Right hindlimb (tissue), 1 donor: ENCODE data around the gene STXBP5.
"Not testable (repeated sequence)": the region's sequence is repeated elsewhere in the genome, so short reads cannot be mapped to it uniquely, and the experiment has no call there.

Source experiments
- DNase-seq: peaks from one replicate; pipeline ENCODE4 v3.0.0-alpha.2; 2018

Gene STXBP5

DNA sequence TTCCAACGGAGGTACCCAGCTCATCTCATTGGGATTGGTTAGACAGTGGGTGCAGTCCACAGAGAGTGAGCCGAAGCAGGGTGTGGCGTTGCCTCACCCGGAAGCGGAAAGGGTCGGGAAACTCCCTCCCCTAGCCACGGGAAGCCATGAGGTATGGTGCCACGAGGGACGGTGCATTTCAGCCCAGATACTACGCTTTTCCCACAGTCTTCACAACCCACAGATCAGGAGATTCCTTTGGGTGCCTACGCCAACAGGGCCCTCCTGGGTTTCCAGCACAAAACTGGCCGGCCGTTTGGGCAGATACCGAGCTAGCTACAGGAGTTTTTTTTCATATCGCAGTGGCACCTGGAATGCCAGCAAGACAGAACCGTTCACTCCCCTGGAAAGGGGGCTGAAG, 46.9 kb downstream of the STXBP5 start:
- DNase-seq: no peak

DNA sequence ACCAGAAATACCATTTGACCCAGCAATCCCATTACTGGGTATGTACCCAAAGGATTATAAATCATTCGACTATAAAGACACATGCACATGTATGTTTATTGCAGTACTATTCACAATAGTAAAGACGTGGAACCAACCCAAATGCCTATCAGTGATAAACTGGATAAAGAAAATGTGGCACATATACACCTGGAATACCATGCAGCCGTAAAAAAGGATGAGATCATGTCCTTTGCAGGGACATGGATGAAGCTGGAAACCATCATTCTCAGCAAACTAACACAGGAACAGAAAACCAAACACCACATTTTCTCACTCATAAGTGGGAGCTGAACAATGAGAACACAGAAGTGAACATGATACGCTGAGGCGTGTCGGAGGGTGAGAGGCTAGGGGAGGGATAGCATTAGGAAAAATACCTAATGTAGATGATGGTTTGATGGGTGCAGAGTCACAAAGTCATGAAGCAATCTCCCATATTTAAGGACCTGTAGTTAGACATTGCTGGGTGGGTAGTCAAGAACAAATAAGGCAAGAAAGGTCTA, 50.8 kb downstream of the STXBP5 start:
- DNase-seq: not testable (repeated sequence)

DNA sequence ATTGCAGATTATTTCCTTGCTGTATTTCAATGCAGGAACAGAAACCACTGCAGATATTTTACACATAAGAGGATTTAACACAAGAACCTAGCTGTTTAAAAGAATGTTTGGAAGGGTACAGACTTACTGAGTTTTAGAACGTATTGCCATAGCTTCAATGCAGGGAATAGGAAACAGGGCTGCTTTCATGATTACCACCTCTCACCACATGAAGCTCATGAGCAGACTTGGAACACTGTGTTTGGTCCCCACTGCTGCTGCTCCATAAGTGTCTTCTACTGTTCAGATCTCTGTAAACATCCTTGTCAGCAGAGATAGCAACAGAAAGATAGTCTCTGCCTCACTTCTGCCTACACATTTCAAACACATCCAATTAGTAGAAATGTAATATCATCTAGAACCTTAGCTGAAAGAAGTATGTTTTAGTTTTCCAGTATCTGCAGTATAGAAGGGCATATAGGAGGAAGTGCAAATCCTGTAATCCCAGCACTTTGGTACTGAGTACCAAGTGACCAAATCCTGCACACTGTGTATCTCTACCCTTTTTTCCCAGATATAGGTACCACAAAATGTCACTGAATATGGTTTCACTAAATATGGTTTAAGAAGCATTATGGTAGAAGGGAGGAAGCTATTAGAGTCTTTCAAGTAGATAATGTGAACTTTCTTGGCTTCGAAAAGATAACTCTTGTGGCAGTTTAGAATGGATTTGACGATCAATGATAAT, 51.9 kb downstream of the STXBP5 start:
- DNase-seq: no peak

DNA sequence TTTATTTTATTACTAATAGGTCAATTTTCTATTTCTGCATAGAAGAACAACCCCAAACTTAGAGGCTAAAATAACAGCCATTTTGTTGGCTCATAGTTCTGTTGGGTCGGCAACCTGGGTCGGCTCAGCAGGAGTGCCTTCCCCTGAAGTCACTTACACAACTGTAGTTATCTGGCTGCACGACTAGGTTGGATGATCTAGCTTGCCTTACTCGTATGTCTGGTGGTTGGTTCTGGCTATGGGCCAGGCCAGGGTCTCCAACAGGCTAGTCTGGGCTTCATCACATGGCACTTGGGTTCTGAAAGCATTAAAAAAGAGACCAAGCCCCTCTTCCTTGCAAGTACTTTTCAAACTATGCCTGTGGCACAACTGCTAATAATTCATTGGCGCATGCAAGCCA, 53.5 kb downstream of the STXBP5 start:
- DNase-seq: no peak

DNA sequence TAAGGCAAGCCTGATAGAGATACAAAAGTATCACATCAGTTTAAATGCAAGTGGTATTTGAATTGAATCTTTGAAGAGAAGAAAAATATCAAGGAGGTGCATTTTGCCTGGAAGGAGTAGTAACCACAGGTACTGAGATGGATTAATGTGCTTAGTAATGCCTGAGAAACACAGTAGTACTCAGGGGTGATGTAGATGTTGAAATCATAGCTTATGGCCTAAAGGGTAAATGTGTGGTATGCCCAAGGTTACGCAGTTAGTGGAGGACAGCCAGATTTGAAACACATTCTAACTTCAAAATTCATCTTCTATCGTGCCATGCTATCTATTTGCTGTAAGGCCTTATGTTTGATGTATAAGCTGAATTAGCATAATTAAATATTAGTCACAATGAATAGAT, 55.9 kb downstream of the STXBP5 start:
- no peak for DNase-seq

DNA sequence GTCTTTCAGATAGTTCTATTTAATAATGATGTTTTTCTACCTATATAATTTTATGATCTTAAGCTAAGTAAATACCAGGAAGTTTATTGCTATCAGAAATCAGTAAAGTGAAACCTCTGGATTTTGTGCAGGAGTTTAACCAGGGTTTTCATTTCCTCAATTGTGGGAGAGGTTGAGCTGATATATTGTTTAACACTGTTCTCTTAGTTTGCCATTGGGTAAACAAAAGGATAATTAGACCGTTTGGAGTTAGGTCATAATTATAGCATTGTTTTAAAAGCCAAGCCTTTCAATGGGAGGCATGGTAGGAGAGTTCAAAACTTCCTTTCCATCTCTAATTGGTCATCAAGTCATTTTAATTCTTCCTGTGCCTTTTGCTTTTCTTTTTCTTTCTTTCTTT, 58.7 kb downstream of the STXBP5 start:
- DNase-seq: no peak

DNA sequence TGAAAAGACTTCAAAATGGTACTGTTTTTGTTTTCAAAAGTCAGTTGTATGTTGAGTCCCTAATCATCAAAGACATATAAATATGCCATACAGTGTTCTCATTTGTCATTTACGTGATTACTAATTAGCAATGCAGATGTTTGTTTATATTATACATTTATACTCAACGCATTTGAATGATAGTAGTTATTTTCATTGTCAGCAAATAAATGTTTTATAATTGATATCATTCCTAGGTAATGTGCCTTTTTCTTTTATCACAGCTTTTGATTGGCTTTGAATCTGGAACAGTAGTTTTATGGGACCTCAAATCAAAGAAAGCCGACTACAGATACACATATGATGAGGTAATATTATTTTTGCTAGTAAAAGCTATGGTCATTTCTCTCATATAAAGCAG, 62.6 kb downstream of the STXBP5 start:
- no peak for DNase-seq

DNA sequence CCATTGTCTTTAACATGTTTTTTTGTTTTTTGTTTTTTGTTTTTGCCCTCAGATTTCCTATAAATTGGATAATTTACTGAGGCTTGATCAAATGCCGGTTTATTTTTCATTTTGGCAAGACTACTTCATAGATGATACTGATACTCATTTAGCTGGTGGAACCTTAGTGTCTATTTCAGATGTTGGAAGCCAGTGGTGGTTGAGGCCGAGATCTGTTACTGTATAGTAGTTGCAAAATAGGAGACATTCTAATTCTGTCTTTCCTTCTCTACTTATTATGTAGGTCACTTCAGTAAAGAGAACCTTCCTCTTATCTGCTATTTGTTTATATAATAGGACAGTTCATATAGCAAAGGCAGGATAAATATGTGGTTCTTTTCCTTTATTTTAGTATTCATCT, 63.4 kb downstream of the STXBP5 start:
- no peak for DNase-seq

DNA sequence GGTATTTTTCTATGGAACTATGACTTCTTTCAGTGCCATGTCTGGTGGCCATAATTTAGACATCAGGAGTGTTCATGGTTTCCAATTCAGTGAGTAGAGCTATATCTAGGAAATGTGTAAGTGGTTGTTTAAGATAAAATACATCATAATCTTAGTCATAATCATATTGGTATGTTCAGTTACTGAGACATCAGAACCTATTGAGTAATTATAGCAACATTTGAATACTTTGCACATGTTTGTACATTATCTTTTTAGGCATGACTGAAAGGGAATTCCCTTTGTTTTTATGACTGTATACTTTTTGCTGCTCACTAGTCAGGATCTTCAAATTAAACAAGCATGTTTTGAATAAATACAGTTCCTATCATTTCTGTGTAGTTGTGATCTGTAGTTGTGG, 64.0 kb downstream of the STXBP5 start:
- no peak for DNase-seq

DNA sequence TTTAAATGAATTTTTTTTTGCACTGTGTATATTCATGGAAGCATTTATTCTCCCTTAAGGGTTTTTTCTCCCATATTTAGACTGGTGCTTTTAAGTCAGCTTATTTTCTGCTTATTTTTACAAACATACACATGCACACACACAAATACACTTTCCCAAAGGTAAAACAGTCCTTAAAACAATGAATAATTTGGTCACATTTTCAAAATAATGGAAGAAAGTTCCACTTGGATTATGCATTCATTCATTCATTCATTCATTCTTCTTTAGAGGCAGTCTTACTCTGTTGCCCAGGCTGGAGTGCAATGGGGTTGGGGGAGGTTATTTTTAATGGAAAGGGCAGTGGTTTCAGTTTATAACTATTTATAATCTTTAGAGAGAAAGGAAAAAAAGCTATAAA, 69.8 kb downstream of the STXBP5 start:
- no peak for DNase-seq

DNA sequence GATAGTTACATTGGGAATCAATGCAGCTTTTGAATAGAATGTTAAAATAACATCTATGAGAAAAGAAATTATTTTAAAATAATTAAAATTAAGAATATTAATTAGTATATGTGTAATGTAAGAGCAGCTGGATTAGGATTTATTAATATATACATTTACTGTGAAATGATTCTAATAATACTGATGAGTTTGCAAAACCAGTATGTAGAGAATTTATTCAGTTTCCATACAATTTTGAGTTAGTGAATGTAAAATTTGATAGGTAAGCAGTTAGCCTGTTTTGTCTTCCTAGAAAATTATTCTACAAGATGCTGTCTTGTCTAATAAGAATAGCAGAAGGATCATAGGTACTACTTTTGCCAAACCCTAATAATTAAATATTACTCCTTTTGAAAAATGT, 70.6 kb downstream of the STXBP5 start:
- no peak for DNase-seq

DNA sequence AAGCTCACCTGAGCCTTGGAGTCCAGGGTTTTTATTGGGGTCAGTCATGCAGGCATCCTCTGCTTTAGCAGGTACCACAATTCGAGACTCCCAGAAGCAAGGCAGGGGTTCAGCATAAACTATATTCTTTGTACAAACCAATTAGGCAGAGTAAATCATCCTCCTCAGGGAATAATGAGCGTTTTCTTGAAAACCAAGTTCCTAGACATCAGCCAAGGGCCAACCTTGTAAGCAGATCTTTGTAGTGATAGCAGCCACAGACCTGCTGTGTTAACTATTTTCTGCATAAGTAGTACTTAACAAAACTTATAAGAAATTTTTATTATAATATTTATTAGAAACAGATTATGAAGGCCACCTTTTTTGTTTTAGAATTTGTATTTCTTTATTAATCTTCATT, 74.7 kb downstream of the STXBP5 start:
- no peak for DNase-seq

DNA sequence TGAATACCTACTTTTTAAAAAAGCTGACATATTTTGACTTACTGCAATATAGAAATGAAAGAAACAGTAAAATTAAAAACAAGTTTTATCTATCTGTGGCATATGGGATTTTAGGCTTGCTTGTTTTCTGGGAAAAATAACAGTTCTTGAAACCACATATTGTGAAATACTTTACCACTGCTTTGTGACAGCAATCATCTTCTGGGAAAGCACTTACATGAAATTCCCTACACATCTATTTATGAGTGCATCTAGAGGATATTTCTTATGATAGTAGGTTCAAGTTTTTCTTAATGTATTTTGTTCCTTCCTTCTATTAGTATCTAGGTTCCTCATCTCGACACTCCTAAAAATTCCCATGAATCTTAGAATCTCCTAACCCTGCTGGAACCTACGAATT, 75.2 kb downstream of the STXBP5 start:
- no peak for DNase-seq

DNA sequence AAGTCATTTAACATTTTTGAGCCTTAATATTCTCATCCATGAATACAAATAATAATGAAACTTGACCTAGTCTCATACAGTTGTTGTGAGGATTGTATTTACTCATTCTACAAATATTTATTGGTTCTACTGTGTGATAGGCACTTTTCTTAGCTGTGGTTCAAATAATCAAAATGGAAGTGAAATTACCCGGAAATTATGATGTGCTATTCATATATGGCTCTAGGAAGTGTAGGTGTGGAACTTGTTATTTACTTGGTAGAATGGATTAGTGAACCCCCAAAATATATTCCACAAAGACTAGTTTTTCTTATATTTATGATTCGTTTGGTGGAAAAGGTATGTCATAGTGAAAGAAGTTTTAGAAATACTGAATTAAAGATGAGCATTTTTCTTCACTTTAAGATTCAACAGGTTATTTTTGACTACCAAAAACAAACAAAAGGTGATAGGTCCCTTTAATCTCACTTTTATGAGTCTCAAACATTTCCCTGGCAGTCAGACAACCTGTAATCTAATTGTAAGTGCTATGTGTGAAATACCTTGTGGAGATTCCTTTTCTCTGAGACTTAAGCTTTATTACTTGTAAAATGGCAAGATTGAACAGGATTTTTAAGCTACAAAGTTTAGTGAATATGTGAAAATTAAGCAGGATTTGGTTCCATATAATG, 77.8 kb downstream of the STXBP5 start:
- no peak for DNase-seq

DNA sequence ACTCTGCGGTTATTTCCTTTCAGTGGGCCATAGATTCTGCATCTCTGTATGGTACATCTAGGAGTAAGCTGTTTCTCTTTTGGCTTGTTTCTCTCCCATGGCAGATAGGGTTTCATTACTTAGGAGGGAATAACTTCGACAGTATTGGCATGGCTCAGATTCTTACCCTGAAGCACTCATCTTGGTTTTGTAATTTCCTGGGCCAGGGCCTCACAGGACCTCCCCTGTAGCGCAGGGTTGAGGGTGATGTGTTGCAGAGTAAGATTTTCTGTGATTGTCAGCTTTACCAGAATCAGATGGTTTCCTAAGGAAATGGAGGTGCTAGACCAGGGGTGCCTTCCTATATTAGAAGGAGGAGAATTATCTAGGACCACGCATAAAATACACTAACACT, 78.3 kb downstream of the STXBP5 start:
- DNase-seq: no peak

DNA sequence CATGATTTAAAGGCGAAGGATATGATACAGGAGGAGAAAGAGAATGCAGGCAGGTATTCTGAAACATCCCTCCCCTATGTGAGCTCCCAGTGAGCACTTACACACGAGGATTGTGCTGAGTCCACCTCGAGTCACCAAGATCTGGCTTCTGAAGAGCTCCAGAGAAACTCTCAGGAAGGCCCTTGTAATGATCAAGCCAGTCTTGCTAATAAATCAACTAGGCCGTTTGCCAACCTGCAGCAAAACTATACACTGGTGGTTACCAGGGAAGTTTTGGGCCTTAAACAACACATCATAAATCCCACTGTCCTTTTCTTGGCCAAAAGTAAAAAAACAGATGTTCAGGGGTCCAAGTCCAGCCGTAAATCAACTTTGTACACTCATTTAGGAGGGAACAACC, 79.2 kb downstream of the STXBP5 start:
- peak; percentile 30 for DNase-seq

DNA sequence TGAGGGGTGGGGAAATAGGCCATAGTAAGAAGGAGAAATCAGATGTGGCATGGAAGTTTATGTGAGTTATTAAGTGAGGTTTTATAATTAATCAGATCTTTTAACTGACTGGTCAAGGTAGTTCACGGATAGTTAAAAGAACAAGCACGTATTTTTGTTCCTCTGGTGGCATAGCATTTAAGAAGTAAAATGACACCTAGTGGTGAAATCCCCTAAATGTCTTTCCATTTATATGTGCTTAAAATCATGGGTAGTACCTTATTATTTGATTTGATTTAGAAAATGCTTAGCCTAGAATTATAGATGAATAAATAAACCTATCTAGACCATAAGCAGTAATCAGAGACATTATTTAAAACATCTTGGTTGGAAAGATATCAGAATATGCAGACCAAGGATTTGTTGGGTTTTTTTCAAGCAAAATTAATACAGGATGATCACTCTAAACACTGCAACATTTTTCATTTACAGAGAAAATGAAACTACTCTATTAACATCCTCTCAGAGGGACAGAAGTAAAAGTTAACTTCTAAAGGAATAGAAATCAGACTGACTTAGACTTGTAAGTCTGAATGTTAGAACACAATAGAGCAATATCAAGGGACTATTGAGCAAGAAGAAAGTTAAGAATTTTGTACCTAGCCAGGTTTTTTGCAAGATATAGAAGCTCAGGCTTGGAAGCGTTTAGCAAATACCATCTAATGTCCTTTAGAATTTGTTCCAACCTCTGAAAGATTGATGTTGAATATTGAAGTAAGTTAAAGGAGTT, 81.1 kb downstream of the STXBP5 start:
- no peak for DNase-seq

DNA sequence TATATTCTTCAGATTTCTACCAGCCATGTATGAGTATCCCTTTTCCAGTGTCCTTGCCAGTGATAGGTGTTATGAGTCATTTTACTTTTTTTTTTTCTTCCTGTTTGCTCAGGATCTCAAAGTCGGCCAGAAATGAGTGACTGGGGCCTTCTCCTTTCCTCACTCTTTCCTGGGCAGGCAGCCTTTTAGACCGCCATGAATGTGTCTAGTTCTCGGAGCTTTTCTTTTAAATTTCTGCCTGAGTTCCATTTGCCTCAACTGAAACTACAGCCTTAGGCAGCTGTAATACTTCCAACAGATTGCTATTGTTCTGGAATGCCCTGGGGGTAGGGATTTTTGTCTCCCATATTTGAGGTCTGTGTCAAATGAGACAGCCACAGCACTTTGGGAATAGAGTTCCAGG, 83.7 kb downstream of the STXBP5 start:
- DNase-seq: no peak

DNA sequence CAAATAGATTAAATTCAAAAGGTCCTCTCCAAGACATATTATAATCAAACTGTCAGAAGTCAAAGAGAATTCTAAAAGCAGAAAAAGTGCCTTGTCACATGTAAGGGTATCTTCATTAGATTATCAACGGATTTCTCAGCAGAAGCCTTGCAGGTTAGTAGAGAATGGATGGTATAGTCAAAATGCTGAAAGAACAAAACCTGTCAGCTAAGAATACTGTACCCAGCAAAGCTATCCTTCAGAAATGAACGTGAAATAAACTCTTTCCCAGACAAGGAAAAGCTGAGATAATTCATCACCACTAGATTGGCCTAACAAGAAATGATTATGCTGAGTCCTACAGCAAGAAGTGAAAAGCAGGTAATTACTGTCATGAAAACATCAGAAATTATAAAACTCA, 92.9 kb downstream of the STXBP5 start:
- no peak for DNase-seq

DNA sequence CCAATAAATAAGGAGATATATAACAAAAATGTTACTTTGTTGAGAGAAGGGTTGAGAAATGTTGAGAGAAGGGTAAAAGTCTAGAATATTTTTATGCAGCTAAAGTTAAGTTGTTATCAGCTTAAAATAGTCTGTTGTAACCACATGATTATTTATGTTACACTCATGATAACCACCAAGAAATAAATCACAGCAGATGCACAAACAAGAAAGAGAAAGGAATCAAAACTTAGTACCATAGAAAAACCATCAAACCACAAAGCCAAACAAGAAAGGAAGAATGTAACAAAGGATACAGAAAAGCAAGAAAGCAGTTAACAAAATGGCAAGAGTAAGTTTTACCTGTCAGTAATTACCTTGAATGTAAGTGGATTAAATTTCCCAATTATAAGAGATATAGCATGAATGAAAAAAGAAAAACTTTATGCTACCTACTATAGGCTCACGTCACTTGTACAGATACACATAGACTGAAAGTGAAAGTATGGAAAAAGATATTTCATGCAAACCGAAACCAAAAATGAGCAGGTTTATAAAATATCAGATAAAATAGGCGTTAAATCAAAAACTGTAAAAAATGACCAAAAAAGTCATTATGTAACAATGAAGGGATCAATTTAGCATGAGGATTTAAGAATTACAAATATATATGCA, 93.6 kb downstream of the STXBP5 start:
- no peak for DNase-seq

DNA sequence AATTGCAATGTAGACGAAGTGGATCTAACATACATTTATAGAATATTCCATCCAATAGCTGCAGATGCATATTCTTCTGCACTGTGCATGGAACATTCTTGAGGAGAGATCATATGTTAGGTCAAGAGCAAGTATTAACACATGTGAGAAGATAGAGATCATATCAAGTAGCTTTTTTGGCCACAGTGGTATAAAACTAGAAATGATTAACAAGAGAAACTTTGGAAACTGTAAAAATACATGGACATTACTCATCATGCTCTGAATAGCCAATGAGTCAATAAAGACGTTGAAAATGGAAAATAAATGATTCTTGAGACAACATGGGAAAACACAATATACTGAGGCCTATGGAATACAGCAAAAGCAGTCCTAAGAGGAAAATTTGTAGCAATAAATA, 94.2 kb downstream of the STXBP5 start:
- no peak for DNase-seq

DNA sequence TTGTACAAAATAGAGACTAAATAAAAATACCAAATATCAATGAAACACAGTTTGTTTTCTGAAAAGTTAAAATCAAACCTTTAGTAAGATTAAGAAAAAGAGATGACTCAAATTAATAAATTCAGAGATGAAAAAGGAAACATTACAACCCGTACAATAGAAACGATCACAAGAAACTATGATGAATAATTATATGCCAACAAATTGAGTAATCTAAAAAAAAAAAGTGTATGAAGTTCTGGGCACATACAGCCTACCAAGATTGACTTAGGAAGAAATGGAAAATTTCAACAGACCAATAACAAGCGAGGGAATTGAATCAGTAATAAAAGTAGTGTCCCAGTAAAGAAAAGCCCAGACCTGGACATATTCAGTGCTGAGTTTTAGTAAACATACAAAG, 94.8 kb downstream of the STXBP5 start:
- no peak for DNase-seq

DNA sequence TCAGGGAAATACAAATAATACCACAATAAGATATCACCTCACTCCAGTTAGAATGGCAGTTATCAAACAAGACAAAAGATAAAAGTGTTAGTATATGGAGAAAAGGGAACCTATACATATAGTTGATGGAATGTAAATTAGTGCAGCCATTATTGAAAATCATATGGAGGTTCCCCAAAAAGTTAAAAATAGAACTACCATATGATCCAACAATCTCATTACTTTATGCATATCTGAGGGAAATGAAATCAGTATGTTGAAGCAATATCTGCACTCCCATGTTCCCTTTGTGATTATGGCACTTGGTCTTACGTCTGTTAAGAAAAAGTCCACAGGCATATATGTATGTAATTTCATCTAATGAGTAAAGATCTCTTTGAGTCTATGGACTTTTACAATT, 96.9 kb downstream of the STXBP5 start:
- DNase-seq: no peak
